ENCODE results near the gene PDE8B. TPM values are rescaled to one million over a fixed set of nuclear protein-coding genes. Genes with fewer than 3 reads are reported as not detected.

PDE8B gene
- total and polyA plus RNA-seq, 9 donors, result 0.73 to 26.7 (median 6.4) TPM

- Histone ChIP-seq H3K4me3 (no peak overlapping the region), H3K9me3 (no peaks in the 10 kb centered on the region), H3K36me3 (no peaks in the 10 kb centered on the region), H3K27me3 (no peaks in the 10 kb centered on the region), H3K4me1 (ENCODE audit: insufficient read depth) (peaks cover 10% of the 10 kb centered on the region), H3K27ac (peak overlapping the region in 1 of 2 donors; percentile 39)
- 21 to 37% (median 35%) methylated on average over 2 of the region's 2 CpGs for WGBS, 3 donors
- intact Hi-C loops (cut with DNase I), result no loop called here
- TF ChIP-seq, protein P1, sequence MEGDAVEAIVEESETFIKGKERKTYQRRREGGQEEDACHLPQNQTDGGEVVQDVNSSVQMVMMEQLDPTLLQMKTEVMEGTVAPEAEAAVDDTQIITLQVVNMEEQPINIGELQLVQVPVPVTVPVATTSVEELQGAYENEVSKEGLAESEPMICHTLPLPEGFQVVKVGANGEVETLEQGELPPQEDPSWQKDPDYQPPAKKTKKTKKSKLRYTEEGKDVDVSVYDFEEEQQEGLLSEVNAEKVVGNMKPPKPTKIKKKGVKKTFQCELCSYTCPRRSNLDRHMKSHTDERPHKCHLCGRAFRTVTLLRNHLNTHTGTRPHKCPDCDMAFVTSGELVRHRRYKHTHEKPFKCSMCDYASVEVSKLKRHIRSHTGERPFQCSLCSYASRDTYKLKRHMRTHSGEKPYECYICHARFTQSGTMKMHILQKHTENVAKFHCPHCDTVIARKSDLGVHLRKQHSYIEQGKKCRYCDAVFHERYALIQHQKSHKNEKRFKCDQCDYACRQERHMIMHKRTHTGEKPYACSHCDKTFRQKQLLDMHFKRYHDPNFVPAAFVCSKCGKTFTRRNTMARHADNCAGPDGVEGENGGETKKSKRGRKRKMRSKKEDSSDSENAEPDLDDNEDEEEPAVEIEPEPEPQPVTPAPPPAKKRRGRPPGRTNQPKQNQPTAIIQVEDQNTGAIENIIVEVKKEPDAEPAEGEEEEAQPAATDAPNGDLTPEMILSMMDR (IDR thresholded peaks at IDR 0.05), result no peak
- no peak for TF ChIP-seq EP300 (IDR thresholded peaks at IDR 0.05)
- no peak for TF ChIP-seq POLR2A (IDR thresholded peaks at IDR 0.05)
- DNase-seq, result no peak
Observed at GRCh38 chr5:77389746-77390145, 179.3 kb downstream of the PDE8B start.

DNA sequence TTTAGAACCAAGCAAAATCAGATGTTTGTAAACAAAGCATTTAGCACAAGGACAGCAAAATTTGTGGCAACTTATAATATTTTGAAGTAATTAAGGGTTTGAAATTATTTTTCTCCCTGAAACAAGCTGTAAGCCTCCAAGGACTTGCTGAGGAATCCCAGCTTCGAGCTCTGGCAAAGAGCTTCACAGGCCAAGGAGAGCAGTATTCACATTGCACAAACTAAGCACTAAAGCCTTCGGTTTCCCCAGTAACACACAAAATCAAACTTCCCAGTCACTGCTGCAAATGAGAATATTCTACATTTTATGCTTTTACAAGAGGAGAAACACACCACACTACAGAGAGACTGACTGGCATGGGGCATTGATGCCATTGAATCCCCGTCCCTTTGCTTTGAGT is 179.7 kb downstream of the PDE8B start:
- Histone ChIP-seq H3K4me3 (no peak overlapping the region), H3K9me3 (no peaks in the 10 kb centered on the region), H3K27me3 (no peaks in the 10 kb centered on the region), H3K27ac (peak overlapping the region in 1 of 2 donors; percentile 15), H3K36me3 (no peaks in the 10 kb centered on the region), H3K4me1 (ENCODE audit: insufficient read depth) (peaks cover 10% of the 10 kb centered on the region)
- WGBS, 3 donors, result 18 to 39% (median 31%) methylated on average over 3 of the region's 3 CpGs
- peak in 2 of 5 donors; percentile 29 to 41 for DNase-seq
- intact Hi-C loops (cut with DNase I), result no loop called here
- no peak for TF ChIP-seq EP300 (IDR thresholded peaks at IDR 0.05)
- TF ChIP-seq, protein P1 (IDR thresholded peaks at IDR 0.05), result no peak
- TF ChIP-seq POLR2A (IDR thresholded peaks at IDR 0.05), result no peak

DNA sequence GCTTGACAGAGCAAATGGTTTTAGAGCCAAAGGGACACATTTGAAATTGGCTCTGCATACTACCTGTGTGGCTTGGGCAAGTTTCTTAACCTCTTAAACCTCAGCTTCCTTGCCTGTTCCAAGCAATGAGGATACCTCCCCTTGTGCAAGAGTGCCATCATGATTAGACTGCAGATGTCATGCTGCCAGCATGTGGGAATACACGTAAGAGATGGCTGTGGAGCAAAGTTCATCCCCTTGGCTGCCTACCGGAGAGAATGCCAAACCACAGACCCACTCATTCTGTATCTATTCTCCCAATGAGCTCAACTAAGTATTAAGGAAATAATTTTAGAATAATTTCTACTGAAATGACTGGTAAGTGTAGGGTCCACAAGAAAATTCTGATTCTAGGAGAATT is 180.3 kb downstream of the PDE8B start:
- Histone ChIP-seq H3K9me3 (no peaks in the 10 kb centered on the region), H3K27me3 (no peaks in the 10 kb centered on the region), H3K27ac (peak overlapping the region in 1 of 2 donors; percentile 15), H3K4me3 (no peak overlapping the region), H3K4me1 (ENCODE audit: insufficient read depth) (peaks cover 10% of the 10 kb centered on the region), H3K36me3 (no peaks in the 10 kb centered on the region)
- WGBS, 3 donors, result 29 to 38% (median 38%) methylated on average over 2 of the region's 2 CpGs
- DNase-seq, result no peak
- intact Hi-C loops (cut with DNase I), result no loop called here
- TF ChIP-seq, protein P1 (IDR thresholded peaks at IDR 0.05), result no peak
- TF ChIP-seq POLR2A (IDR thresholded peaks at IDR 0.05), result no peak
- no peak for TF ChIP-seq EP300 (IDR thresholded peaks at IDR 0.05)

DNA sequence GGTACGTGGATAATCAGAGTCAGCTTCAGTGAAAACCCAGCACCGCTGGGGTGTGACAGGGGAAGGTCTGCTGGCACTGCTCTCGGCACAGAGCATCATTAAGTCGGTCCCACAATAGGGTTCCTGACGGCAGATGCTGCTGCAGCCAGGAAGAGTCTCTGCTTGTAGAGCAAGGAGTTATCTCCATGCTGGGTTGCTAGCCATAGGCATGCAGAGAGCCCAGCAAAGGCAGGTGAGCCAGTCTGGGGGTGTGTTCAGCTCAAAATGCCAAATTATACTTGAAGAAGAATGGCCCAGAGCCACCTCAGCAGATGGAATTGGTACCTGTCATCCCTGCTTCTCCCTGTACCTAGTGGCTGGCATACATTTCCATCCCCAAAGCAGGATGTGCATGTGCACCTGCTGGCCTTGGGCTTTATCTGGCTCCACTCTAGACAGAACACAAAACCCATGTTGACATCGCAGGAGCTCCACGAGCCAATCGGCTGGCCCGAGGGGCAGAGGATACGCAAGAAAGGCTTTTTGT is 180.8 kb downstream of the PDE8B start:
- no peak overlapping the region for H3K27ac ChIP-seq
- no peak overlapping the region for H3K4me3 ChIP-seq
- WGBS, 3 donors, result 52 to 72% (median 71%) methylated on average over 10 of the region's 10 CpGs
- peak in 1 of 5 donors; percentile 39 for DNase-seq
- intact Hi-C loops (cut with DNase I), result no loop called here
- H3K4me1 ChIP-seq (ENCODE audit: insufficient read depth), result peaks cover 10% of the 10 kb centered on the region
- no peaks in the 10 kb centered on the region for H3K9me3 ChIP-seq
- no peaks in the 10 kb centered on the region for H3K36me3 ChIP-seq
- TF ChIP-seq, protein P1 (IDR thresholded peaks at IDR 0.05), result no peak
- TF ChIP-seq POLR2A (IDR thresholded peaks at IDR 0.05), result no peak
- TF ChIP-seq EP300 (IDR thresholded peaks at IDR 0.05), result no peak
- H3K27me3 ChIP-seq, result no peaks in the 10 kb centered on the region

Measured in ovary (tissue), 9 donors.